ENCODE data around the gene PA2G4.

PA2G4 gene

GRCh38 chr12:56110571-56110970 lies 6.2 kb downstream of the PA2G4 start:
- peak; percentile 97 for DNase-seq (ENCODE audit: low read depth)
- TF ChIP-seq CTCF (IDR thresholded peaks at IDR 0.05; ENCODE audit: insufficient read depth, low read depth, low read length, missing control alignments) = no peak
- no peak overlapping the region for H3K4me3 ChIP-seq (ENCODE audit: low read length)

- DNase-seq (ENCODE audit: low read depth) = no peak
- TF ChIP-seq CTCF (IDR thresholded peaks at IDR 0.05; ENCODE audit: insufficient read depth, low read depth, low read length, missing control alignments) = no peak
- no peak overlapping the region for H3K4me3 ChIP-seq (ENCODE audit: low read length)
Measured at GRCh38 chr12:56114084-56114483, 9.7 kb downstream of the PA2G4 start.

- TF ChIP-seq CTCF (IDR thresholded peaks at IDR 0.05; ENCODE audit: insufficient read depth, low read depth, low read length, missing control alignments) = no peak
- H3K4me3 ChIP-seq (ENCODE audit: low read length) = peak overlapping the region; percentile 92
- DNase-seq (ENCODE audit: low read depth) = peak; percentile 47
Measured at GRCh38 chr12:56115329-56115728, 11.0 kb downstream of the PA2G4 start.

GRCh38 chr12:56116267-56117081 lies 12.1 kb downstream of the PA2G4 start, which contains the start of gene RPL41:
Gene RPL41, plus strand, starts transcription at chr12:56116633.
- DNase-seq (ENCODE audit: low read depth) = peak; percentile 93
- TF ChIP-seq CTCF (IDR thresholded peaks at IDR 0.05; ENCODE audit: insufficient read depth, low read depth, low read length, missing control alignments) = no peak
- peak within 1 kb of the TSS; percentile 92 for H3K4me3 ChIP-seq (ENCODE audit: low read length)

GRCh38 chr12:56117082-56117706 lies 12.8 kb downstream of the PA2G4 start:
- peak; percentile 19 for DNase-seq (ENCODE audit: low read depth)
- peak overlapping the region; percentile 92 for H3K4me3 ChIP-seq (ENCODE audit: low read length)

GRCh38 chr12:56117778-56118687 lies 13.7 kb downstream of the PA2G4 start, which contains the start of gene ZC3H10:
Gene ZC3H10, plus strand, starts transcription at chr12:56118266. Its CDS starts 2,297 bp downstream, at chr12:56120563.
- TF ChIP-seq CTCF (IDR thresholded peaks at IDR 0.05; ENCODE audit: insufficient read depth, low read depth, low read length, missing control alignments) = peak; percentile 56
- peak; percentile 99 for DNase-seq (ENCODE audit: low read depth)
- peak within 1 kb of the TSS; percentile 92 for H3K4me3 ChIP-seq (ENCODE audit: low read length)

All from epithelial cell of esophagus (primary cell).